Suprapubic skin (tissue), 4 donors: ENCODE measurements around the gene TSPO2. TPM values are rescaled to one million over a fixed set of nuclear protein-coding genes. Genes with fewer than 3 reads are reported as not detected.

Experiments used
- DNase-seq, 2 donors: peaks; one replicate each; pipeline ENCODE4 v3.0.0-alpha.2; 2019; ENCODE audit warnings: low spot score in 2 of 2
- H3K27ac ChIP-seq: fragments of 200-600 bp; sonication (generic); one replicate; pipeline ENCODE4 v1.5.1; 2019
- H3K27me3 ChIP-seq: fragments of 200-600 bp; sonication (generic); one replicate; pipeline ENCODE4 v1.5.1; 2019
- H3K36me3 ChIP-seq: fragments of 200-600 bp; sonication (generic); one replicate; pipeline ENCODE4 v1.5.1; 2019
- H3K4me1 ChIP-seq: fragments of 200-600 bp; sonication (generic); one replicate; pipeline ENCODE4 v1.5.1; 2019
- H3K4me3 ChIP-seq: fragments of 200-600 bp; sonication (generic); one replicate; pipeline ENCODE4 v1.5.1; 2019; ENCODE audit warnings: mild to moderate bottlenecking
- H3K9me3 ChIP-seq: fragments of 200-600 bp; sonication (generic); one replicate; pipeline ENCODE4 v1.5.1; 2019
- CTCF ChIP-seq, 2 donors: fragments of 200-600 bp in 1 of 2; fragments of 450-650 bp in 1 of 2; sonication (generic) in 1 of 2; IDR thresholded peaks; one replicate each; pipeline ENCODE4 v1.5.1; 2016 to 2019; ENCODE audit warnings: antibody characterized with exemption in 2 of 2, mild to moderate bottlenecking in 1 of 2, moderate library complexity in 1 of 2
- EP300 ChIP-seq: sonication (generic); formaldehyde crosslinking; IDR thresholded peaks from one replicate; pipeline ENCODE4 v1.6.1; 2017; ENCODE audit warnings: antibody characterized with exemption
- POLR2A ChIP-seq, 2 donors: fragments of 450-650 bp; IDR thresholded peaks; one replicate each; pipeline ENCODE4 v1.6.1; 2017; ENCODE audit warnings: antibody characterized with exemption in 2 of 2, mild to moderate bottlenecking in 2 of 2, moderate library complexity in 2 of 2
- POLR2AphosphoS5 ChIP-seq, 3 donors: sonication (generic); formaldehyde crosslinking; IDR thresholded peaks; one replicate each; pipeline ENCODE4 v1.6.1; 2017; ENCODE audit warnings: antibody characterized with exemption in 3 of 3
- WGBS: methylation state at CpG from one replicate; pipeline ENCODE4 v1.1.5; 2018; 5-methylcytosine and 5-hydroxymethylcytosine counted together
- total RNA-seq, 4 donors: library from RNA; depleted of rRNA; stranded (reverse); fragments of >200 nt; gene quantifications; one replicate each; pipeline ENCODE4 v1.1.0, GENCODE V29; 2016

TSPO2 gene
- total RNA-seq, 4 donors from 2014 or later, result not detected

- peaks cover 18% of the 10 kb centered on the region for H3K4me1 ChIP-seq
- TF ChIP-seq CTCF (IDR thresholded peaks at IDR 0.05), result peak; percentile 98 to 99
- no peak for TF ChIP-seq POLR2A (IDR thresholded peaks at IDR 0.05)
These were observed 14.3 kb upstream of the TSPO2 start for GRCh38 chr6:41027799-41028560.

GRCh38 chr6:41028561-41029412 is 13.5 kb upstream of the TSPO2 start:
- no peak for TF ChIP-seq EP300
- TF ChIP-seq POLR2AphosphoS5 (IDR thresholded peaks at IDR 0.05), result no peak
- TF ChIP-seq POLR2A (IDR thresholded peaks at IDR 0.05), result no peak
- TF ChIP-seq CTCF (IDR thresholded peaks at IDR 0.05), result no peak
- DNase-seq, result no peak
- Histone ChIP-seq H3K36me3 (no peaks in the 10 kb centered on the region), H3K4me1 (peaks cover 18% of the 10 kb centered on the region), H3K27me3 (no peaks in the 10 kb centered on the region), H3K9me3 (no peaks in the 10 kb centered on the region), H3K27ac (peak overlapping the region; percentile 14), H3K4me3 (peak overlapping the region; percentile 53)
- 47% methylated on average over 13 of the region's 13 CpGs for WGBS

More at GRCh38 chr6:41027799-41028560, 14.3 kb upstream of the TSPO2 start:
- Histone ChIP-seq H3K27me3 (no peaks in the 10 kb centered on the region), H3K4me3 (peak overlapping the region; percentile 53), H3K27ac (peak overlapping the region; percentile 14), H3K36me3 (no peaks in the 10 kb centered on the region), H3K9me3 (no peaks in the 10 kb centered on the region)
- WGBS, result 2% methylated on average over 10 of the region's 45 CpGs
- peak; percentile 84 to 88 for DNase-seq

- H3K27me3 ChIP-seq, result no peaks in the 10 kb centered on the region
- H3K9me3 ChIP-seq, result no peaks in the 10 kb centered on the region
- TF ChIP-seq CTCF (IDR thresholded peaks at IDR 0.05) (no peak), POLR2A (IDR thresholded peaks at IDR 0.05) (no peak), EP300 (no peak), POLR2AphosphoS5 (IDR thresholded peaks at IDR 0.05) (no peak)
- WGBS, result 100% methylated on average over 1 of the region's 15 CpGs
- H3K27ac ChIP-seq, result no peak overlapping the region
- H3K4me3 ChIP-seq, result no peak overlapping the region
- H3K4me1 ChIP-seq, result peaks cover 17% of the 10 kb centered on the region
- no peaks in the 10 kb centered on the region for H3K36me3 ChIP-seq
- DNase-seq, result no peak
These were observed 9.4 kb upstream of the TSPO2 start for GRCh38 chr6:41032830-41033229.

- H3K9me3 ChIP-seq, result no peaks in the 10 kb centered on the region
- no peak overlapping the region for H3K4me3 ChIP-seq
- TF ChIP-seq CTCF (IDR thresholded peaks at IDR 0.05), result no peak
- no peak for TF ChIP-seq EP300
- no peak for TF ChIP-seq POLR2A (IDR thresholded peaks at IDR 0.05)
- TF ChIP-seq POLR2AphosphoS5 (IDR thresholded peaks at IDR 0.05), result no peak
- WGBS, result 89% methylated on average over 10 of the region's 13 CpGs
- H3K27me3 ChIP-seq, result no peaks in the 10 kb centered on the region
- no peak for DNase-seq
- peaks cover 9% of the 10 kb centered on the region for H3K4me1 ChIP-seq
- no peak overlapping the region for H3K27ac ChIP-seq
- H3K36me3 ChIP-seq, result no peaks in the 10 kb centered on the region
These were observed 8.5 kb upstream of the TSPO2 start for GRCh38 chr6:41033776-41034175.

GRCh38 chr6:41036186-41036585 is 6.1 kb upstream of the TSPO2 start:
- H3K27me3 ChIP-seq, result no peaks in the 10 kb centered on the region
- no peak overlapping the region for H3K4me3 ChIP-seq
- H3K9me3 ChIP-seq, result no peaks in the 10 kb centered on the region
- no peak overlapping the region for H3K27ac ChIP-seq
- peaks cover 8% of the 10 kb centered on the region for H3K4me1 ChIP-seq
- no peak for TF ChIP-seq CTCF (IDR thresholded peaks at IDR 0.05)
- 45% methylated on average over 3 of the region's 3 CpGs for WGBS
- no peak for DNase-seq
- H3K36me3 ChIP-seq, result no peaks in the 10 kb centered on the region
